ENCODE data around the gene ABI3BP. TPM values are rescaled to one million over a fixed set of nuclear protein-coding genes. Genes with fewer than 3 reads are reported as not detected.

The ABI3BP gene
- total RNA-seq, 1 donor from 2014 or later = 207 TPM

GRCh38 chr3:101036676-101037075, 43.5 kb upstream of the ABI3BP start:
- no peaks in the 10 kb centered on the region for H3K9me3 ChIP-seq
- no peaks in the 10 kb centered on the region for H3K4me1 ChIP-seq
- peak overlapping the region; percentile 40 for H3K27ac ChIP-seq
- TF ChIP-seq, protein P1, sequence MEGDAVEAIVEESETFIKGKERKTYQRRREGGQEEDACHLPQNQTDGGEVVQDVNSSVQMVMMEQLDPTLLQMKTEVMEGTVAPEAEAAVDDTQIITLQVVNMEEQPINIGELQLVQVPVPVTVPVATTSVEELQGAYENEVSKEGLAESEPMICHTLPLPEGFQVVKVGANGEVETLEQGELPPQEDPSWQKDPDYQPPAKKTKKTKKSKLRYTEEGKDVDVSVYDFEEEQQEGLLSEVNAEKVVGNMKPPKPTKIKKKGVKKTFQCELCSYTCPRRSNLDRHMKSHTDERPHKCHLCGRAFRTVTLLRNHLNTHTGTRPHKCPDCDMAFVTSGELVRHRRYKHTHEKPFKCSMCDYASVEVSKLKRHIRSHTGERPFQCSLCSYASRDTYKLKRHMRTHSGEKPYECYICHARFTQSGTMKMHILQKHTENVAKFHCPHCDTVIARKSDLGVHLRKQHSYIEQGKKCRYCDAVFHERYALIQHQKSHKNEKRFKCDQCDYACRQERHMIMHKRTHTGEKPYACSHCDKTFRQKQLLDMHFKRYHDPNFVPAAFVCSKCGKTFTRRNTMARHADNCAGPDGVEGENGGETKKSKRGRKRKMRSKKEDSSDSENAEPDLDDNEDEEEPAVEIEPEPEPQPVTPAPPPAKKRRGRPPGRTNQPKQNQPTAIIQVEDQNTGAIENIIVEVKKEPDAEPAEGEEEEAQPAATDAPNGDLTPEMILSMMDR (IDR thresholded peaks at IDR 0.05) = no peak
- intact Hi-C loops (cut with DNase I) = no loop called here
- no peak overlapping the region for H3K4me3 ChIP-seq
- DNase-seq (no peak), ATAC-seq (no peak)
- H3K27me3 ChIP-seq = no peaks in the 10 kb centered on the region
- no peaks in the 10 kb centered on the region for H3K36me3 ChIP-seq

GRCh38 chr3:101036213-101036618, 43.0 kb upstream of the ABI3BP start:
- no peak for DNase-seq
- intact Hi-C loops (cut with DNase I) = no loop called here
- Histone ChIP-seq H3K27me3 (no peaks in the 10 kb centered on the region), H3K4me1 (no peaks in the 10 kb centered on the region), H3K4me3 (no peak overlapping the region), H3K27ac (peak overlapping the region; percentile 8), H3K36me3 (no peaks in the 10 kb centered on the region), H3K9me3 (no peaks in the 10 kb centered on the region)
- TF ChIP-seq, protein P1 (IDR thresholded peaks at IDR 0.05) = no peak
- peak; percentile 92 for ATAC-seq

GRCh38 chr3:101027286-101027685, 34.1 kb upstream of the ABI3BP start:
- Histone ChIP-seq H3K4me3 (no peak overlapping the region), H3K4me1 (no peaks in the 10 kb centered on the region), H3K27me3 (no peaks in the 10 kb centered on the region), H3K27ac (no peak overlapping the region), H3K9me3 (no peaks in the 10 kb centered on the region), H3K36me3 (no peaks in the 10 kb centered on the region)
- DNase-seq (no peak), ATAC-seq (peak; percentile 9)
- intact Hi-C loops (cut with DNase I) = no loop called here
- TF ChIP-seq, protein P1 (IDR thresholded peaks at IDR 0.05) = no peak

- DNase-seq (no peak), ATAC-seq (no peak)
- no peaks in the 10 kb centered on the region for H3K4me1 ChIP-seq
- H3K27me3 ChIP-seq = no peaks in the 10 kb centered on the region
- H3K27ac ChIP-seq = no peak overlapping the region
- no peaks in the 10 kb centered on the region for H3K36me3 ChIP-seq
- H3K9me3 ChIP-seq = no peaks in the 10 kb centered on the region
- TF ChIP-seq, protein P1 (IDR thresholded peaks at IDR 0.05) = no peak
- intact Hi-C loops (cut with DNase I) = no loop called here
- H3K4me3 ChIP-seq = no peak overlapping the region
Observed at GRCh38 chr3:101026881-101027280, 33.7 kb upstream of the ABI3BP start.

- no peaks in the 10 kb centered on the region for H3K4me1 ChIP-seq
- TF ChIP-seq, protein P1 (IDR thresholded peaks at IDR 0.05) = no peak
- no peaks in the 10 kb centered on the region for H3K9me3 ChIP-seq
- no peak overlapping the region for H3K4me3 ChIP-seq
- intact Hi-C loops (cut with DNase I) = no loop called here
- DNase-seq (no peak), ATAC-seq (no peak)
- H3K27ac ChIP-seq = no peak overlapping the region
- H3K36me3 ChIP-seq = no peaks in the 10 kb centered on the region
- no peaks in the 10 kb centered on the region for H3K27me3 ChIP-seq
Observed at GRCh38 chr3:101026244-101026643, 33.0 kb upstream of the ABI3BP start.

- Histone ChIP-seq H3K36me3 (no peaks in the 10 kb centered on the region), H3K4me1 (no peaks in the 10 kb centered on the region), H3K4me3 (no peak overlapping the region), H3K27me3 (no peaks in the 10 kb centered on the region), H3K9me3 (no peaks in the 10 kb centered on the region), H3K27ac (no peak overlapping the region)
- ATAC-seq = no peak
- TF ChIP-seq, protein P1 (IDR thresholded peaks at IDR 0.05) = no peak
- no peak for DNase-seq
- intact Hi-C loops (cut with DNase I) = no loop called here
Observed at GRCh38 chr3:101020351-101021015, 27.3 kb upstream of the ABI3BP start.

All from upper lobe of right lung (tissue), 1 donor.